HFFc6 (cell line): ENCODE measurements around the gene FH. TPM values are rescaled to one million over a fixed set of nuclear protein-coding genes. Genes with fewer than 3 reads are reported as not detected.

Experiments
- DNase-seq: peaks from one replicate; pipeline ENCODE4 v3.0.0-alpha.2; 2018
- H3K27ac Mint-ChIP-seq: 2 replicates; pipeline ENCODE4 v1.8.0; 2020; ENCODE audit warnings: mild to moderate bottlenecking, mixed read lengths
- H3K27me3 Mint-ChIP-seq: 2 replicates; pipeline ENCODE4 v1.8.0; 2021; ENCODE audit warnings: mild to moderate bottlenecking, moderate library complexity, mixed read lengths; ENCODE audit not compliant: insufficient read depth
- H3K36me3 Mint-ChIP-seq: 2 replicates; pipeline ENCODE4 v1.8.0; 2021; ENCODE audit warnings: low read depth, mixed read lengths
- H3K4me1 Mint-ChIP-seq: 2 replicates; pipeline ENCODE4 v1.8.0; 2020; ENCODE audit warnings: low read depth, mixed read lengths
- H3K4me3 Mint-ChIP-seq: 2 replicates; pipeline ENCODE4 v1.8.0; 2020; ENCODE audit warnings: mild to moderate bottlenecking, moderate library complexity, mixed read lengths
- H3K9me3 Mint-ChIP-seq: 2 replicates; pipeline ENCODE4 v1.8.0; 2020; ENCODE audit warnings: mild to moderate bottlenecking, mixed read lengths
- total RNA-seq, 6 experiments: library from RNA; stranded (reverse); fragmentation: NEBNext Ultra II Directional; extraction: Animal tissue kit (Norgen Biotek cat#: 25700); gene quantifications; 2 replicates in 1 of 6; 3 replicates in 5 of 6; pipeline ENCODE4 v1.2.3, GENCODE V29; 2021
- TF ChIP-seq, protein P1 (sequence below): fragments of 200-600 bp; sonication (generic); IDR thresholded peaks from 2 replicates; pipeline ENCODE4 v1.5.0; 2021; ENCODE audit warnings: antibody characterized with exemption, mild to moderate bottlenecking

FH gene
- total RNA-seq, 6 experiments from 2014 or later: 107 to 137 (median 123) TPM

DNA sequence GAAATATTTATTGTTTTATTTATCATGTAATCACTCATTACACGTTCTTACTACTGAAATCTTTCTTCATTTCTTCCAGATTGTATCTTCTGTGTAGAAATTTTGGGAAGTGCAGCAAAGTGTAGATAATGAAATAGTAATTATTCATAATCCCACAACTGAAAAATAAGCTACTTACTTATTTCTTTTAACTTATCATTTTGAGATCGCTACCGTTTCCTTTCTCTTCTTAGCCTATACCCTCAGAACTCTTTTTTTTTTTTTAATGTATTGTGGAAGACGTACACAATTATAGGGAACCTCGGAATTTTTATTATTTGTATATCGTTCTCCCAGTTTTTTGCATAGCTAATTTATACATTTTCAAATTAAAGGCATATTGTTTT lies 518 bp upstream of the FH start:
- Mint-ChIP-seq H3K27ac (no peak overlapping the region), H3K9me3 (no peaks in the 10 kb centered on the region), H3K4me1 (peaks cover 22% of the 10 kb centered on the region), H3K36me3 (peaks cover 16% of the 10 kb centered on the region), H3K27me3 (peaks cover 11% of the 10 kb centered on the region), H3K4me3 (no peak overlapping the region)
- TF ChIP-seq, protein P1, sequence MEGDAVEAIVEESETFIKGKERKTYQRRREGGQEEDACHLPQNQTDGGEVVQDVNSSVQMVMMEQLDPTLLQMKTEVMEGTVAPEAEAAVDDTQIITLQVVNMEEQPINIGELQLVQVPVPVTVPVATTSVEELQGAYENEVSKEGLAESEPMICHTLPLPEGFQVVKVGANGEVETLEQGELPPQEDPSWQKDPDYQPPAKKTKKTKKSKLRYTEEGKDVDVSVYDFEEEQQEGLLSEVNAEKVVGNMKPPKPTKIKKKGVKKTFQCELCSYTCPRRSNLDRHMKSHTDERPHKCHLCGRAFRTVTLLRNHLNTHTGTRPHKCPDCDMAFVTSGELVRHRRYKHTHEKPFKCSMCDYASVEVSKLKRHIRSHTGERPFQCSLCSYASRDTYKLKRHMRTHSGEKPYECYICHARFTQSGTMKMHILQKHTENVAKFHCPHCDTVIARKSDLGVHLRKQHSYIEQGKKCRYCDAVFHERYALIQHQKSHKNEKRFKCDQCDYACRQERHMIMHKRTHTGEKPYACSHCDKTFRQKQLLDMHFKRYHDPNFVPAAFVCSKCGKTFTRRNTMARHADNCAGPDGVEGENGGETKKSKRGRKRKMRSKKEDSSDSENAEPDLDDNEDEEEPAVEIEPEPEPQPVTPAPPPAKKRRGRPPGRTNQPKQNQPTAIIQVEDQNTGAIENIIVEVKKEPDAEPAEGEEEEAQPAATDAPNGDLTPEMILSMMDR: no peak
- no peak for DNase-seq

DNA sequence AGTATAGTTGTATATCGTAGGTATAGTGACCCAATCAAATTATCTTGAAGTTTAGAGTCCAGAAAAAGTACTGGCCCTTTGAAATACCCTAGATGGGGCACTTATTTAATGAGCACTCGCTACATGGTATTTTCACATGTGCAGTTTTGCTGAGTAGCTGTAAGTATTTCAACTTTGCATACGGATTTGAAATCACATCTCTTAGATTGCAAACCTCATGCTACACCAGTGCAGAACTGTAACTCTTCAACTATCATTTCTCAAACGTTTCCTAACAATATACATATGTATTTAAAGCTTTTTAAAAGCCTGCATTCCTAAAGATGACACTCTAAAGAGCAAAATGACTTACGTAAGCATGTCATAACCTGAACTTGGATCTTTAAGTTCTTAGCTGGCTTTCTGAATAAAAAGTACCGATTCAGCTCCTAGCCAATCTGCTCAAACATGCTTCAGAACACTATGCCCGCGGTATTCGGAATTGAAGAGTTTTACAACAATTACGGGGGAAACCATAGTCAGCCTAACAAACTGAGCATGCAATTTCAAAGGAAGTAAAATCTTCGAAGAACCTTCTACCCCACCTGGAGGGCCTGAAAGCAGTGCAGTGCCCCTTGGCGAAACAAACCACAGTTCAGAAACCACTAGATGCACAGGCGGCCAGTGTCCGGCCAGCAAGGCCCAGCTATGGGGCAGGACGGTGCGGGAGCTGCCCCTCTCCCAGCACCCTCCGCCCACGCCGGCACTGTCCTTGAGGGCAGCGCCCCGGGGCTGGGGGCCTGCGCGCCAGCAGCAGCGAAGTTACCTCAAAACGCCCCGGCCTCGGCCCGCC lies 863 bp downstream of the FH start:
- Mint-ChIP-seq H3K36me3 (peaks cover 24% of the 10 kb centered on the region), H3K27me3 (peaks cover 7% of the 10 kb centered on the region), H3K27ac (peak overlapping the region; percentile 73), H3K4me3 (peak overlapping the region; percentile 91), H3K4me1 (peaks cover 33% of the 10 kb centered on the region), H3K9me3 (no peaks in the 10 kb centered on the region)
- DNase-seq: no peak
- TF ChIP-seq, protein P1: no peak

DNA sequence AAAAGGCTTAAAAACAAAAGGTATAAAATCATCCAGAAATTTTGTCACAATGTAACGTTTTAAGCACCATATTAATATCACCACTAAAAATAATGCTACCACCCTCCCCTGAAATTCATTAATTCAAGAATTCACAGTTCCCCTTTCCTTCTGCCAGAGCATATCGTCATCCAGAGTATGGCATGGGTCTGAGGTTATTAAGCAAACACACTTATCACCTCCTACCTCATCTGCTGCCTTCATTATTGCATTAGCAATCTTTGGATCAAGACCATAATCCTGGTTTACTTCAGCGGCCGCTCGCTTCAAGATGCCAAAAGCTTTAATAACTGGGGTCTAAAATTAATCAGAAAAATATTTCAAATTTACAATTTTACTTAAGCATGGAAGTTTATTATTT lies 6.2 kb downstream of the FH start:
- DNase-seq: no peak
- no peaks in the 10 kb centered on the region for H3K9me3 Mint-ChIP-seq
- no peak overlapping the region for H3K27ac Mint-ChIP-seq
- no peaks in the 10 kb centered on the region for H3K27me3 Mint-ChIP-seq
- peaks cover 36% of the 10 kb centered on the region for H3K4me1 Mint-ChIP-seq
- no peak overlapping the region for H3K4me3 Mint-ChIP-seq
- peaks cover 35% of the 10 kb centered on the region for H3K36me3 Mint-ChIP-seq
- TF ChIP-seq, protein P1: no peak

DNA sequence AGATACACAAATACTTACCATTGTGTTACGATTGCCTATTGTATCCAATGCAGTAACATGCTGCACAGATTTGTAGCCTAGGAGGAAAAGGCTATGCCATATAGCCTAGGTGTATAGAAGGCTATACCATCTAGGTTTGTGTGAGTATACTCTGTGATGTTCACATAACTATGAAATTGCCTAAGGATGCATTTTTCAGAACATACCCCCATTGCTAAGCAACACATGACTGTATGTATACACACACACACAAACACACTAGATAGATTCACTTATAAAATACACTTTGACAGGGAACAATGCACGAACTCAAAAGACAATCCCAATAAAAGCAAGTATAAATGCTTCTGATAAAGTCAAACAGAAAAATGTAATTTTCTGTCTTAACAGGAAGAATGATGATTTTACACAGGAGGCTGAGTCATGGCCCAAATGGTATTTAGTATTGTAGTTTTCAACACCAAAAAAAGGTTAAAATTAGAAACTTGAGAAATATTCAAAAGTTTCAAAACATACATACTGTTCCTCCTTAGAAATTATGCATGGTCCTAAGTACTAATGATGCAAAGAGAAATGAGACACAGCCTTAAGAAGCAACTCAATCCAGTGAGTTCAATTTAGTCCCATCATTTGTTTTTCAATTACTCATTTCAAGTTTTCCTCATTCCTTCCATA lies 12.2 kb downstream of the FH start:
- TF ChIP-seq, protein P1: no peak
- peak overlapping the region; percentile 72 for H3K27ac Mint-ChIP-seq
- DNase-seq: no peak
- H3K4me1 Mint-ChIP-seq: peaks cover 32% of the 10 kb centered on the region
- no peaks in the 10 kb centered on the region; the same call in 1 of the 2 replicates for H3K27me3 Mint-ChIP-seq
- H3K9me3 Mint-ChIP-seq: no peaks in the 10 kb centered on the region
- no peak overlapping the region for H3K4me3 Mint-ChIP-seq
- H3K36me3 Mint-ChIP-seq: peaks cover 40% of the 10 kb centered on the region

DNA sequence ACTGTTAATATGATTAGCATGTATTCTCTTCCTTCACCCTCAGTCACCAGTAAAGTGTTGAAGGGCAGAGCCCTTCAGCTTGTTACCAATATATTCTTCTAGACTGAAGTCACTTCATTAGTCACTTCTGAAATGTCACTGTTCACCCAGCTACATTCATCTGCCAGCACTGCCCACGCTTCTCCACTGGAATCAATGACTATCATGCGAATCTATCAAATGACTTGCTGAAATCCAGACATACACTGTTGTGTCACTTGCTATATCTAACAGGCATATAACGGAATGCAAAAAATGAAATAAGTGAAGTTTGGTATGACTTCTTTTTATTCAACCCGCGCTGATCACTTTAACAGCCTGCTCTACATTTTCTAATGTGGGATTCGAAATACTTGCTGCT lies 16.1 kb downstream of the FH start:
- Mint-ChIP-seq H3K9me3 (no peaks in the 10 kb centered on the region), H3K27ac (no peak overlapping the region), H3K36me3 (peaks cover 43% of the 10 kb centered on the region), H3K27me3 (no peaks in the 10 kb centered on the region; the same call in 1 of the 2 replicates), H3K4me1 (peaks cover 43% of the 10 kb centered on the region), H3K4me3 (no peak overlapping the region)
- TF ChIP-seq, protein P1: no peak
- DNase-seq: no peak
